WTC11 (cell line): ENCODE data around the gene HAND1. TPM values are rescaled to one million over a fixed set of nuclear protein-coding genes. Genes with fewer than 3 reads are reported as not detected.

Experiments used
- ATAC-seq: fragments of 200-7000 bp; cut with Tn5 transposase; 2 replicates; pipeline ENCODE4 v1.10.0; 2021; ENCODE audit warnings: mild to moderate bottlenecking, moderate library complexity
- CTCF ChIA-PET: fragments of 300-600 bp; sonication (Branson Sonifier 250); formaldehyde crosslinking; loops from one replicate; lab custom pipeline; 2021; ENCODE audit warnings: antibody characterized with exemption; lab: Charles Lee
- POLR2A ChIA-PET: fragments of 350-600 bp; sonication (Branson Sonifier 250); formaldehyde crosslinking; loops from one replicate; lab custom pipeline; 2021; ENCODE audit warnings: antibody characterized with exemption; lab: Charles Lee
- DNase-seq: peaks from one replicate; pipeline ENCODE4 v3.0.0; 2021; ENCODE audit warnings: low spot score
- H3K27ac Mint-ChIP-seq: 2 replicates; pipeline ENCODE4 v1.8.0; 2021; ENCODE audit warnings: mixed read lengths
- H3K27me3 Mint-ChIP-seq: 2 replicates; pipeline ENCODE4 v1.8.0; 2021; ENCODE audit warnings: low read depth, mild to moderate bottlenecking, moderate library complexity, mixed read lengths
- H3K36me3 Mint-ChIP-seq: 2 replicates; pipeline ENCODE4 v1.8.0; 2021; ENCODE audit warnings: mixed read lengths
- H3K4me1 Mint-ChIP-seq: 2 replicates; pipeline ENCODE4 v1.8.0; 2022; ENCODE audit warnings: mixed read lengths
- H3K4me3 Mint-ChIP-seq: 2 replicates; pipeline ENCODE4 v1.8.0; 2021; ENCODE audit warnings: mild to moderate bottlenecking, moderate library complexity, mixed read lengths
- H3K9me3 Mint-ChIP-seq: 2 replicates; pipeline ENCODE4 v1.8.0; 2021; ENCODE audit warnings: mixed read lengths
- ATF1 ChIP-seq: sonication (generic); formaldehyde crosslinking; IDR thresholded peaks from 2 replicates; pipeline ENCODE4 v1.8.1; 2023; ENCODE audit warnings: mild to moderate bottlenecking, moderate library complexity, missing genetic modification reagents
- ATF6 ChIP-seq: sonication (generic); formaldehyde crosslinking; IDR thresholded peaks from 2 replicates; pipeline ENCODE4 v1.8.1; 2023; ENCODE audit warnings: mild to moderate bottlenecking, missing genetic modification reagents
- CDX4 ChIP-seq: fragments of 250-450 bp; sonication (Bioruptor Pico); IDR thresholded peaks from 2 replicates; pipeline ENCODE4 v1.9.0; 2021; ENCODE audit warnings: moderate library complexity, mild to moderate bottlenecking, inconsistent platforms, borderline replicate concordance
- CTCF ChIP-seq: fragments of 200-600 bp; IDR thresholded peaks from 2 replicates; pipeline ENCODE4 v1.8.0; 2022; ENCODE audit warnings: antibody characterized with exemption
- E2F4 ChIP-seq: sonication (generic); formaldehyde crosslinking; IDR thresholded peaks from 2 replicates; pipeline ENCODE4 v1.8.1; 2022; ENCODE audit warnings: low read depth, mild to moderate bottlenecking, moderate library complexity, missing genetic modification reagents, borderline replicate concordance
- MLX ChIP-seq: sonication (generic); formaldehyde crosslinking; IDR thresholded peaks from 2 replicates; pipeline ENCODE4 v1.8.1; 2023; ENCODE audit warnings: mild to moderate bottlenecking, missing genetic modification reagents, moderate library complexity
- MXD4 ChIP-seq: fragments of 250-450 bp; sonication (Bioruptor Pico); IDR thresholded peaks from 2 replicates; pipeline ENCODE4 v1.8.0; 2021; ENCODE audit warnings: mild to moderate bottlenecking, moderate library complexity, borderline replicate concordance
- MYBL2 ChIP-seq: sonication (generic); formaldehyde crosslinking; IDR thresholded peaks from 2 replicates; pipeline ENCODE4 v1.8.1; 2023; ENCODE audit warnings: mild to moderate bottlenecking, moderate library complexity, missing genetic modification reagents
- NR2C2 ChIP-seq: sonication (generic); formaldehyde crosslinking; IDR thresholded peaks from 2 replicates; pipeline ENCODE4 v1.8.0; 2022; ENCODE audit warnings: mild to moderate bottlenecking, missing genetic modification reagents
- SP1 ChIP-seq: sonication (generic); formaldehyde crosslinking; conservative IDR thresholded peaks from 2 replicates; pipeline ENCODE4 v1.8.1; 2022; ENCODE audit warnings: missing genetic modification reagents
- TEAD1 ChIP-seq: sonication (generic); formaldehyde crosslinking; IDR thresholded peaks from 2 replicates; pipeline ENCODE4 v1.8.0; 2022; ENCODE audit warnings: mild to moderate bottlenecking, missing genetic modification reagents
- TP53 ChIP-seq: sonication (generic); formaldehyde crosslinking; IDR thresholded peaks from 2 replicates; pipeline ENCODE4 v1.8.1; 2023; ENCODE audit warnings: mild to moderate bottlenecking, missing genetic modification reagents
- ZBTB43 ChIP-seq: sonication (generic); formaldehyde crosslinking; IDR thresholded peaks from 2 replicates; pipeline ENCODE4 v1.8.1; 2023; ENCODE audit warnings: mild to moderate bottlenecking, missing genetic modification reagents
- ZNF425 ChIP-seq: fragments of 250-450 bp; sonication (Bioruptor Pico); conservative IDR thresholded peaks from 2 replicates; pipeline ENCODE4 v1.9.0; 2021; ENCODE audit warnings: mild to moderate bottlenecking
- ZSCAN18 ChIP-seq: fragments of 250-450 bp; sonication (Bioruptor Pico); IDR thresholded peaks from 2 replicates; pipeline ENCODE4 v2.1.2; 2022; ENCODE audit warnings: mild to moderate bottlenecking, moderate library complexity
- total RNA-seq: library from RNA; stranded (reverse); gene quantifications from 3 replicates; pipeline ENCODE4 v1.2.3, GENCODE V29; 2021

HAND1 gene
- total RNA-seq, 1 experiment from 2014 or later: not detected

GRCh38 chr5:154517181-154517580 is 39.2 kb upstream of the HAND1 start:
- H3K9me3 Mint-ChIP-seq: no peaks in the 10 kb centered on the region

More at GRCh38 chr5:154517181-154517580, 39.2 kb upstream of the HAND1 start:
- Mint-ChIP-seq H3K27me3 (peaks cover 13% of the 10 kb centered on the region), H3K36me3 (no peaks in the 10 kb centered on the region), H3K4me3 (no peak overlapping the region), H3K4me1 (peaks cover 16% of the 10 kb centered on the region), H3K27ac (no peak overlapping the region)
- no peak for TF ChIP-seq ZNF425 (CRISPR knock-in tag)
- no peak for TF ChIP-seq ATF6 (CRISPR knock-in tag)
- TF ChIP-seq MXD4: no peak
- no peak for TF ChIP-seq SP1
- no peak for TF ChIP-seq ATF1 (CRISPR knock-in tag)
- TF ChIP-seq TEAD1 (CRISPR knock-in tag): no peak
- TF ChIP-seq MLX (CRISPR knock-in tag): no peak
- no peak for TF ChIP-seq E2F4 (CRISPR knock-in tag)
- TF ChIP-seq CDX4: no peak
- no peak for TF ChIP-seq NR2C2 (CRISPR knock-in tag)
- TF ChIP-seq CTCF: no peak
- no peak for TF ChIP-seq MYBL2 (CRISPR knock-in tag)
- TF ChIP-seq ZBTB43: no peak
- no peak for TF ChIP-seq TP53
- TF ChIP-seq ZSCAN18 (CRISPR knock-in tag): no peak
- ChIA-PET CTCF (no interaction called here), POLR2A (no interaction called here)
- DNase-seq (no peak), ATAC-seq (no peak)
